Iris pigment epithelial cell (primary cell): ENCODE data around the gene CNTN4.

Experiments
- DNase-seq: peaks from one replicate; pipeline ENCODE4 v3.0.0-alpha.2; 2011; ENCODE audit warnings: low read depth

The CNTN4 gene

DNA sequence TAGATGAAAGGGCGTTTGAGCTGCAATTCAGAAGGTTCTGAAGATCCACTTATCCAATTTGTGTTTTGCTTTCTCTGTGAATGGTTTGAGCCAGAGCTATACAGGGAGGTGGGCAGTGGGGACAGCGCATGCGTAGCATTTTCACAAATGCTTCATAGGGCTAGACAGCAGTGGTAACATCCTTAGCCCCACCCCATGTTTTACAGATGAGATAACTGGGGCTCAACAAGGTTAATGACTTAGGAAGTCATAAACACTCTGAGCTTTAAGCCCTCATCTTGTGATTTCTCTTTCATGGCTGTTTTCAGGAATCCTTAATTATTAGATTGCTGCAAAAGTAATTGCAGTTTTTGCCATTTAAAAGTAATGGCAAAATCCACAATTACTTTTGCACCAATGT lies 602.8 kb downstream of the CNTN4 start:
- no peak for DNase-seq

DNA sequence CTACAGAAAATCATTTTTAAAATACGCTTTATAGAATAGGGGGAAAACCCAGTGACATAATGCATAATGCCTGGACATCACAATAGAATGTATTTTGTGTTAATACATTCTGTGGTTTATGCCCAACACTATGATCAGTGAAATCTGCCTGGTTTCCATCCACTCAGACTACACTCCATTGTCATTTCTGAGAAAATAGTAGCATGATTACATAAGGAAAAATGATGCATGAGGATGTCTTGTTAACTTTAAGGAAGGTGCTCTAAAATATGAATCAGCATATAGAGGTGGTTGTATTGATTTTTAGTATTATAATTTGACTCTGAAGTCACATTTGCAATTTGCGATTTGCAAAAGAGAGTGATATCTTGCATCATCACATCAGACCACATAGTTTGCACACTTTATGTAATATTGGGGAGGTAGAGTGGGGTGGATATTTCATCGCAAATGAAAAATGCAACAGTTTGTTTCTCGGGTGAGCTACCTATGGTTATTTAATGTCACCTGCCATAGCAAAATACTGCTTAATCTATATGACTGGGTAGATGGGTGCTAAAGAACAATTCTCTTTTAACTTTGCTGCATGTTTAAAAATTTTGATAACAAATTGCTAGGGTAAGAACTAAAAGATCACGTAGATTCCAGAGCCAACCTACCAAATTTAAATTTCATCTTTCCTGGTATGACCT lies 607.6 kb downstream of the CNTN4 start:
- DNase-seq: no peak

DNA sequence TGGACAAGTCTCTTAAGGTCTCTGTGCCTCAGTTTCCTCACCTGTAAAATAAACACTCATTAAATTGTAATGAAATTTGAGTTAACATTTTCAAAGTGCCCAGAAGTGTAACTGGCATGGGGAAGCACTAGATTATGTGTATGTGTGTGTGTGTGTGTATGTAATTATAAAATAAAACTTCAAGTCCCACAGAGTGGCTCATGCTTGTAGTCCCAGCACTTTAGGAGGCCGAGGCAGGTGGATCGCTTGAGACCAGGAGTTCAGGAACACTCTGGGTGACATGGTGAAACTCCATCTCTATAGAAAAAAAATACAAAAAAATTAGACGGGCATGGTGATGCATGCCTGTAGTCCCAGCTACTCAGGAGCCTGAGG lies 608.2 kb downstream of the CNTN4 start:
- DNase-seq: no peak

GRCh38 chr3:2711081-2711480 lies 612.4 kb downstream of the CNTN4 start:
- DNase-seq: no peak

- DNase-seq: no peak
Observed at GRCh38 chr3:2713923-2714322, 615.3 kb downstream of the CNTN4 start.

- no peak for DNase-seq
Observed at GRCh38 chr3:2714834-2715233, 616.2 kb downstream of the CNTN4 start.

- DNase-seq: no peak
Observed at GRCh38 chr3:2727101-2727500, 628.4 kb downstream of the CNTN4 start.

GRCh38 chr3:2727610-2728318 lies 629.1 kb downstream of the CNTN4 start:
- no peak for DNase-seq

DNA sequence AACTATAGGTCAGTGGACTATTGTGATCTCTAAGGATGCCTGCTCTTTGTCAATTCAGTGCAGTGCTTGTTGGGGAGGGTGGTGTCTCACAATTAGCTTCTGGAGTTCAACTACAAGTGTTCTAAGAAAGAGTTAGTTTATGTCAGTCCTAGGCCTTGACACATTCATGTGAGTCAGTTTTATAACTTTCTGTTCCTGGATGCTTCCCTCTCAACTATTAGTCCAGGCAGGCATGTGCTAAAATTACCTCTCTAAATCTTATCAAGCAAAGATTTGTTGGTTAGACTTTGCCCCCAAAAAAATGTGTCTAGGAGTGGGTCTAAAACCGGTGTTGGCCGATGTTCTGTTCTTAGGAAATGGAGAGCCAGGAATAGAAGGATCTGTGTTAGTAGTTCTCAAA lies 633.2 kb downstream of the CNTN4 start:
- DNase-seq: no peak

GRCh38 chr3:2735392-2735894 lies 636.8 kb downstream of the CNTN4 start:
- no peak for DNase-seq

GRCh38 chr3:2741516-2741915 lies 642.9 kb downstream of the CNTN4 start:
- DNase-seq: no peak

GRCh38 chr3:2765002-2765579 lies 666.4 kb downstream of the CNTN4 start:
- DNase-seq: peak; percentile 2

DNA sequence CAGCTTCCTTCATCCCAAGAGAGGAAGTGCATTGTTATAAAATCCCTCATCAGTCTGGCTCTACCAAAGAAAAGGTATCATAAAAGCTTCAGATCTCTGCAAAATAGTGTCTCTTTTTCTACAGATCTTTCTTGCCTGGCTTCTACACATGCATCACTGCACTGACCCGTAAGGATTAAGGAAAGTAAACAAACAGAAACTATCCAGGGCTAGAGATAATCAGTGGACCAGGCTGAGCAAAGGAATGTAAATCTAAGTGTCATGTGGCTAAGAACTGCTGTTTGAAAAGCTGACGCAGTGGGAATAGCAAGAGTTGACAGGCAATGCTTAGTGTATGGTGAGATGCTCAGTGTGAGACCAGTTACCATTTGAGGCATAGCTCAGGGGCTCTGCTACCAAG lies 671.8 kb downstream of the CNTN4 start:
- DNase-seq: peak; percentile 26

DNA sequence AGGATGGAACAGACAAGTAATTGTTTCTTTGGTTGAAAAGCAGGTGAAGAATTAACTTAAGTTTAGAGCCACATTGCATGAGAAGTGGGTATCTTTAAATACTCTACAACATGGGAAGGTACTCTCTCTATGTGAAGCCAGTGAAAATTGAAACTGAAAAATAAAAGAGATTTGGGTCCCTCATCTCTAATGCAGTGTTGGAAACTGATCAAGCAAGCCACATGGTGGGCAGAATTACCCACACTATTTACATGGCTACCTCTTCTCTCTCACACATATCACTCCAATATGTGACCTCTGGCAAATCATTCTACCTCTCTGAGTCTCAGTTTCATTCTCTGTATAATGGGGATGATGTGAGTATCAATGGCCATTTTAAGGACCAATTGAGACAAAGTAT lies 672.5 kb downstream of the CNTN4 start:
- no peak for DNase-seq

- DNase-seq: no peak
Observed at GRCh38 chr3:2771741-2772140, 673.1 kb downstream of the CNTN4 start.

DNA sequence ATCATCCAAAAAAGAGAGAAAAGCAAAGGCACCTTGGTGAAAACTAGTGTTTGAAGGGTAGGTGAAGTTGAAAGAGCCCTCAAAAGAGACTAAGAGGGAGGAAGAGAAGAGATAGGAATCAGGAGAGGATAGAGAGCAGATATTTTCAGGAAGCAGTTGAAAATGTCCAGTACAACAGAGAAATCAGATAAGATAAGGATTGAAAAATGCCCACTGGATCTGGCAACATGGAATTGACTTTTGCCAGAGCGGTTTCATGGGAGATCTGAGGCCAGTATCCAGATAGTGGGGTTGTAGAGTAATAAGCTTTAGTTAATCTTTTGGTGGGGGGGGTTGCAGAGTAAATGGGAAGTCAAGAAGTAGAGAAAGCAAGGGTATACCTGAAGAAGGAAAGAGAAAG lies 674.1 kb downstream of the CNTN4 start:
- DNase-seq: no peak

GRCh38 chr3:2774481-2775249 lies 676.0 kb downstream of the CNTN4 start:
- no peak for DNase-seq

- peak; percentile 3 for DNase-seq
Observed at GRCh38 chr3:2783261-2783660, 684.6 kb downstream of the CNTN4 start.

- no peak for DNase-seq
Observed at GRCh38 chr3:2784627-2785026, 686.0 kb downstream of the CNTN4 start.

- DNase-seq: no peak
Observed at GRCh38 chr3:2790266-2790815, 691.7 kb downstream of the CNTN4 start.

DNA sequence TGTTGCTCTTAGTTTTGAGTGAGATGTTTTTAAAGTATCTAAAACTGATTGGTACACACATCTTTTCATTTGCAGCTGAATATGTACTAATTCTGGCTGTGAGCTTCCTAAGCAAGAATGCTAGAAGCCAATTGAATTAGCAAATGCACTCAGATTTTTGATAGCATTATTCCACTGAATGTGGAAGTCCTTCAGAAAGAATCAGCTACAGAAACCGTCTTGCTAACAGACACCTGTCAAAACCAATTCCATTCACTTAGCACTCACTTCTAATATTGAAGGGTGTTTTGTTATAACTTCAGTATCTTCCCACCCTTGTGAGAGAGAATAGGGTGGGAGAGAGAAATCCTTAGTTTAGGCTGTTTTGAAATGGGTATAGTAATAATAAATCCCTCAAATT lies 693.8 kb downstream of the CNTN4 start:
- no peak for DNase-seq

DNA sequence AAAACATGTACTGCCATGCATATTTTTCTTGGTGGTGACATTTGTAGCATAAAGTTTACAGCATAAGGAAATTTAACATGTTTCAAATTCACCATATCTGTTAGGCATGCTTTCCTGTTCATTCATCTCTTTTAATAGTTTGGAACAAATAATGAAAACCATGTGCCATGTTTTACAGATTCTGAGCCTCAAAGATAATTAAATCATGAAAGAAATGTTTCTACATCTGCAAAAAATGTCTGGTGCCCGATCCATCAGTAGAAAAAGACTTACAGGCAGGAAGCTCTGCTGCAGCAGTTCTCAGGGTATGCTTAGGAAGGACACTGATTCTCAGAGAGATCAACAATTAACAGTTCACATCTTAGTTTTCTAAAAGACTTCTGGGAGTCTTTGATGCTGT lies 695.3 kb downstream of the CNTN4 start:
- DNase-seq: no peak
